ENCODE measurements around the gene BRD9.

GRCh38 chr5:851553-851952 is 41.0 kb downstream of the BRD9 start:
- TF ChIP-seq POLR2AphosphoS5 (IDR thresholded peaks at IDR 0.05) (no peak), CTCF (IDR thresholded peaks at IDR 0.05) (no peak), POLR2A (IDR thresholded peaks at IDR 0.05) (no peak), EP300 (IDR thresholded peaks at IDR 0.05) (no peak)
